Measurements from ENCODE around the gene AK4. TPM values are rescaled to one million over a fixed set of nuclear protein-coding genes. Genes with fewer than 3 reads are reported as not detected.

Gene AK4
- total and polyA plus RNA-seq, 2 of the 4 experiments (the other 2 are of a cell fraction) = 12.4 to 30.3 TPM

DNA sequence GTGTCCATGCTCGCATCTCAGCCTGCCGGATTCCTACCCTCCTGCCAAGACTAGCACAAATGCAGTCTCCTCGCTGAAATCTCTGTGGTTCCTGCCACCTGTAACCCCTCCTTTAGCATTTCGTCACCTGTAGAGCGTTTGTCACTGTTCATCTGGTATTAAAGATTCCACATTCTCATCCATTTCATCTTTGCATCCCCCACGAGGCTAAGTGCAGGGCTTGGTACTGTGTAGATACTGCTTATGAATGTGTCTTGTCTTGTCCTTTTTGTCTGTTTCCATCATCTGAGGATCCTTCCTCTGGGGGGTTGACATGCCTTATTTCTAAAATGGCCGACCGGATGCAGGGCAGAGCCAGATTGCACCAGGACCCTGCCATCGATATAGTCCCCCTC, 107.7 kb downstream of the AK4 start:
- Histone ChIP-seq H4K91ac (ENCODE audit: insufficient read depth, low read depth, low read length) (no peak overlapping the region), H3K4ac (ENCODE audit: low read depth, low read length) (no peak overlapping the region), H4K20me1 (ENCODE audit: insufficient read depth, low read length) (no peaks in the 10 kb centered on the region), H3K9ac (ENCODE audit: low read depth, low read length) (no peak overlapping the region), H2AFZ (replicated peaks; ENCODE audit: low read length, poor library complexity) (no peak overlapping the region), H3K14ac (replicated peaks; ENCODE audit: low read depth, low read length) (no peak overlapping the region), H3K18ac (ENCODE audit: low read depth, low read length) (no peak overlapping the region), H4K8ac (ENCODE audit: low read depth in 2 of 2, low read length in 2 of 2) (no peak overlapping the region), H2AK5ac (ENCODE audit: low read depth, low read length) (no peak overlapping the region), H2BK5ac (ENCODE audit: low read depth, low read length, poor library complexity, severe bottlenecking) (no peak overlapping the region), H4K5ac (ENCODE audit: low read depth, low read length) (no peak overlapping the region), H2AK9ac (replicated peaks; ENCODE audit: low read depth, low read length, poor library complexity) (no peak overlapping the region), H2BK20ac (ENCODE audit: low read depth, low read length) (no peak overlapping the region), H3K4me3 (ENCODE audit: insufficient read depth, low read depth, low read length) (no peak overlapping the region), H3K9me3 (ENCODE audit: control insufficient read depth, insufficient read depth, low read length) (no peaks in the 10 kb centered on the region), H3K56ac (ENCODE audit: extremely low read depth, insufficient read depth, low read length) (no peak overlapping the region), H2BK120ac (ENCODE audit: low read depth, low read length) (no peak overlapping the region), H3K4me1 (ENCODE audit: control insufficient read depth, insufficient read depth, low read length) (no peaks in the 10 kb centered on the region; the same call in 1 of the 2 replicates), H3K27ac (ENCODE audit: insufficient read depth, low read length) (no peak overlapping the region), H3K23ac (ENCODE audit: low read depth, low read length) (no peak overlapping the region), H3K9me1 (ENCODE audit: insufficient read depth, low read length) (no peaks in the 10 kb centered on the region; the same call in 1 of the 2 replicates), H2BK15ac (ENCODE audit: low read depth, low read length) (no peak overlapping the region), H3K4me2 (ENCODE audit: low read depth, low read length) (no peak overlapping the region), H3K79me1 (ENCODE audit: low read depth in 1 of 2, low read length in 2 of 2) (no peaks in the 10 kb centered on the region), H3K27me3 (ENCODE audit: control insufficient read depth, insufficient read depth, low read length) (peaks cover 23% of the 10 kb centered on the region), H3K36me3 (ENCODE audit: control insufficient read depth, insufficient read depth, low read length) (no peaks in the 10 kb centered on the region)
- ChIA-PET POLR2A (ENCODE audit: unreplicated experiment) (no interaction called here), CTCF (no interaction called here)
- BruUV-seq (replicated peaks) = no TSS peak
- WGBS, 2 experiments (ENCODE audit: extremely low coverage in 2 of 2, insufficient read length in 1 of 2) = 60% methylated on average over 1 of the region's 9 CpGs; no CpG with 5 or more reads in 1 of the 2 experiments
- in situ Hi-C loops (cut with MboI; ENCODE audit: low sequenced_read_pairs) (no loop called here), dilution Hi-C loops (cut with HindIII; ENCODE audit: low sequenced_read_pairs, unreplicated experiment) (no loop called here), intact Hi-C loops (cut with micrococcal nuclease) (no loop called here)
- ATAC-seq (ENCODE audit: low read depth) (no peak), DNase-seq (no peak)
- no peak for TF ChIP-seq RAD21 (IDR thresholded peaks at IDR 0.05; ENCODE audit: low read length)
- TF ChIP-seq MAFK (IDR thresholded peaks at IDR 0.05; ENCODE audit: low read depth, low read length) = no peak

Measured in IMR-90 (cell line).